ENCODE data around the gene ARMH3.

ARMH3 gene

GRCh38 chr10:101858723-101859500 is 197.1 kb downstream of the ARMH3 start:
- Histone ChIP-seq H3K4me3 (no peak overlapping the region), H3K27ac (no peak overlapping the region)
- TF ChIP-seq, protein P1, sequence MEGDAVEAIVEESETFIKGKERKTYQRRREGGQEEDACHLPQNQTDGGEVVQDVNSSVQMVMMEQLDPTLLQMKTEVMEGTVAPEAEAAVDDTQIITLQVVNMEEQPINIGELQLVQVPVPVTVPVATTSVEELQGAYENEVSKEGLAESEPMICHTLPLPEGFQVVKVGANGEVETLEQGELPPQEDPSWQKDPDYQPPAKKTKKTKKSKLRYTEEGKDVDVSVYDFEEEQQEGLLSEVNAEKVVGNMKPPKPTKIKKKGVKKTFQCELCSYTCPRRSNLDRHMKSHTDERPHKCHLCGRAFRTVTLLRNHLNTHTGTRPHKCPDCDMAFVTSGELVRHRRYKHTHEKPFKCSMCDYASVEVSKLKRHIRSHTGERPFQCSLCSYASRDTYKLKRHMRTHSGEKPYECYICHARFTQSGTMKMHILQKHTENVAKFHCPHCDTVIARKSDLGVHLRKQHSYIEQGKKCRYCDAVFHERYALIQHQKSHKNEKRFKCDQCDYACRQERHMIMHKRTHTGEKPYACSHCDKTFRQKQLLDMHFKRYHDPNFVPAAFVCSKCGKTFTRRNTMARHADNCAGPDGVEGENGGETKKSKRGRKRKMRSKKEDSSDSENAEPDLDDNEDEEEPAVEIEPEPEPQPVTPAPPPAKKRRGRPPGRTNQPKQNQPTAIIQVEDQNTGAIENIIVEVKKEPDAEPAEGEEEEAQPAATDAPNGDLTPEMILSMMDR (IDR thresholded peaks at IDR 0.05), result no peak
- no peak for DNase-seq (ENCODE audit: low spot score)

GRCh38 chr10:101857802-101858476 is 198.0 kb downstream of the ARMH3 start:
- TF ChIP-seq, protein P1 (IDR thresholded peaks at IDR 0.05), result no peak
- Histone ChIP-seq H3K27ac (no peak overlapping the region), H3K4me3 (no peak overlapping the region)
- DNase-seq (ENCODE audit: low spot score), result no peak

GRCh38 chr10:101856626-101857025 is 199.3 kb downstream of the ARMH3 start:
- H3K4me3 ChIP-seq, result no peak overlapping the region
- TF ChIP-seq, protein P1 (IDR thresholded peaks at IDR 0.05), result no peak
- no peak overlapping the region for H3K27ac ChIP-seq
- no peak for DNase-seq (ENCODE audit: low spot score)

- TF ChIP-seq, protein P1 (IDR thresholded peaks at IDR 0.05), result no peak
- Histone ChIP-seq H3K27ac (no peak overlapping the region), H3K4me3 (no peak overlapping the region)
- no peak for DNase-seq (ENCODE audit: low spot score)
Observed at GRCh38 chr10:101851411-101852116, 204.4 kb downstream of the ARMH3 start.

DNA sequence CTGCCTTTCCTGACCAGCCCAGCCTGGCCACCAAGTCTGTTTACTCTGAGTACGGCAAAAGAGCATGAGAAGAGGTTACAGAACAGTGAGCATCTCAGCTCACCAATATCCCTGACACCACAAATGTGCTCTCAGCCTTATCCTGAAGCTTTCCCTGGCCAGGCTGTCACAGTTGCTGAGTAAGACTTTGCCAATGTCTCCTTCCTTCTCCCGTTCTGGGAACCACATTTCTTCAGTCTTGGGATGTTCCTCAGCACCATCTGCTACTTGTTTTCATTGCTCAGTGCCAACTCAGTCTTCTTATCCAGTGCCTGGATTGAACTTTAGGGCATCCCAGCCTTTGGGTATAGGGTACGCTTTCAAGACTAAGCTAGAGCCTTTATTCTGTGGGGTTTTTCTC is 205.2 kb downstream of the ARMH3 start:
- no peak overlapping the region for H3K4me3 ChIP-seq
- DNase-seq (ENCODE audit: low spot score), result no peak
- H3K27ac ChIP-seq, result no peak overlapping the region
- TF ChIP-seq, protein P1 (IDR thresholded peaks at IDR 0.05), result no peak

DNA sequence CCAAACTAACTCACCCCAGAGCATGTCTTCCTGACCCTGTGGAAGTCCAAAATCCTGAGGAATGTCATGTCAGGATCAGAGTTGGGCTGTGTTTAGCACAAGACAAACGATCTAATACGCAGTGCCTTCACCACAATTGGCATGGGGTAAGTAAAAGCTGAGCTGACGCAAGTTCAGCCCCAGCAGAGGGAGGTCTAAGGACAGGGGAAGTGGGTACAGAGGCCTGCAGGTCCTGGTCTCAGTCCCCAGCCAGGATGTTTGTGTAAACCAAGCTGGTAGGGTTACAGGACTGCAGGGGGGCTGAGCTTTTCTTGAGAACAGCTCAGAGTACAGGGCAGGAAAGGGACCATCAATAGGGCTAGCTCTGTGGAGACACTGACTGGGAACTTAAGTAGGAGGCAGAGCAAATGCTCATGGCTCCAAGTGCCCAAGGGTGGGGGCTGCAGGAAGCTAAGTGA is 207.1 kb downstream of the ARMH3 start:
- Histone ChIP-seq H3K4me3 (no peak overlapping the region), H3K27ac (peak overlapping the region in 1 of 2 donors; percentile 21)
- TF ChIP-seq, protein P1 (IDR thresholded peaks at IDR 0.05), result no peak
- DNase-seq (ENCODE audit: low spot score), result no peak
